K562 (cell line): ENCODE data around the gene ATP5F1A. TPM values are rescaled to one million over a fixed set of nuclear protein-coding genes. Genes with fewer than 3 reads are reported as not detected.

Experiments used
- CXXC5 ChIP-seq: fragments of 250-450 bp; sonication (Bioruptor Pico); IDR thresholded peaks from 2 replicates; pipeline ENCODE4 v1.8.0; 2022; ENCODE audit warnings: inconsistent platforms, mild to moderate bottlenecking, moderate library complexity
- GABPB2 ChIP-seq: fragments of 250-450 bp; sonication (Bioruptor Pico); conservative IDR thresholded peaks from 2 replicates; pipeline ENCODE4 v1.5.1; 2021; ENCODE audit warnings: mild to moderate bottlenecking
- GTF2B ChIP-seq: IDR thresholded peaks from 2 replicates; pipeline ENCODE4 v1.6.1; 2011; ENCODE audit not compliant: insufficient read length; ENCODE audit errors: extremely low read depth
- MCM2 ChIP-seq: fragments of 450-650 bp; IDR thresholded peaks from 2 replicates; pipeline ENCODE4 v1.6.1; 2017; ENCODE audit warnings: low read depth, mild to moderate bottlenecking
- NRF1 ChIP-seq, 2 experiments: fragments of 450-650 bp; IDR thresholded peaks in 1 of 2; conservative IDR thresholded peaks in 1 of 2; 2 replicates each; pipeline ENCODE4 v1.6.1; 2014; ENCODE audit warnings: mild to moderate bottlenecking in 2 of 2
- POLR2A ChIP-seq: fragments of 450-650 bp; conservative IDR thresholded peaks from 2 replicates; pipeline ENCODE4 v1.6.1; 2016
- RBFOX2 ChIP-seq: fragments of 200-400 bp; formaldehyde crosslinking; IDR thresholded peaks from 2 replicates; pipeline ENCODE4 v1.6.1; 2017; ENCODE audit warnings: low read depth, mild to moderate bottlenecking, low read length, moderate library complexity
- SIN3B ChIP-seq: fragments of 450-650 bp; IDR thresholded peaks from 2 replicates; pipeline ENCODE4 v1.6.1; 2017; ENCODE audit warnings: low read depth, mild to moderate bottlenecking, moderate library complexity
- SRSF9 ChIP-seq: fragments of 200-400 bp; formaldehyde crosslinking; IDR thresholded peaks from 2 replicates; pipeline ENCODE4 v1.6.1; 2017; ENCODE audit warnings: low read depth, low read length, borderline replicate concordance
- YY1 ChIP-seq, 3 experiments: IDR thresholded peaks; 2 replicates each; pipeline ENCODE4 v1.6.1; 2011; ENCODE audit warnings: low read length in 2 of 3, mild to moderate bottlenecking in 2 of 3, moderate library complexity in 2 of 3, borderline replicate concordance in 1 of 3, control low read depth in 1 of 3, low read depth in 1 of 3; ENCODE audit not compliant: insufficient read depth in 3 of 3, insufficient replicate concordance in 2 of 3, control insufficient read depth in 1 of 3, insufficient read length in 1 of 3; ENCODE audit errors: extremely low read depth in 1 of 3
- ZNF143 ChIP-seq: sonication (generic); formaldehyde crosslinking; IDR thresholded peaks from 2 replicates; pipeline ENCODE4 v1.9.0; 2022; ENCODE audit warnings: mild to moderate bottlenecking, missing genetic modification reagents
- ZNF263 ChIP-seq: sonication (generic); formaldehyde crosslinking; IDR thresholded peaks from 2 replicates; pipeline ENCODE4 v1.8.0; 2022; ENCODE audit warnings: mild to moderate bottlenecking, missing genetic modification reagents, borderline replicate concordance
- ZNF318 ChIP-seq, 2 experiments: fragments of 450-650 bp; IDR thresholded peaks; 2 replicates each; pipeline ENCODE4 v1.6.1; 2016; ENCODE audit warnings: mild to moderate bottlenecking in 2 of 2, borderline replicate concordance in 1 of 2, low read depth in 1 of 2, moderate library complexity in 1 of 2
- ZNF551 ChIP-seq: fragments of 250-450 bp; sonication (Bioruptor Pico); IDR thresholded peaks from 2 replicates; pipeline ENCODE4 v1.5.0; 2021; ENCODE audit warnings: mild to moderate bottlenecking, moderate library complexity
- polyA plus RNA-seq, 8 experiments: library from polyadenylated mRNA; depleted of rRNA in 4 of 8; stranded (reverse) in 5 of 8; unstranded in 3 of 8; fragments of >200 nt; fragmentation: Nextera tagmentation in 2 of 8; fragmentation: Illumina TruSeq in 1 of 8; extraction: Ambion mirVana in 2 of 8; extraction: Trizol in 1 of 8; gene quantifications; 2 replicates each; pipeline versions ENCODE4 v1.2.1 to v1.2.3, GENCODE V29; 2011 to 2014; ENCODE audit warnings: inconsistent platforms in 1 of 8, missing spikeins in 1 of 8
- total RNA-seq, 7 experiments: library from RNA; depleted of rRNA in 6 of 7; stranded (reverse); fragments of >200 nt in 6 of 7; fragmentation: Illumina TruSeq in 2 of 7; extraction: Trizol in 2 of 7; gene quantifications; 2 replicates each; pipeline versions ENCODE4 v1.2.1 to v1.2.3, GENCODE V29; 2011 to 2021; ENCODE audit warnings: low replicate concordance in 1 of 7
- TF ChIP-seq, protein P1 (sequence below): fragments of 450-650 bp; formaldehyde crosslinking; IDR thresholded peaks from 2 replicates; pipeline ENCODE4 v1.4.0; 2022; ENCODE audit warnings: missing genetic modification characterization

Gene ATP5F1A
- total and polyA plus RNA-seq, 9 of the 15 experiments (the other 6 are each of a cell fraction or from before 2014, with no cell fraction given): 377 to 762 (median 490) TPM

DNA sequence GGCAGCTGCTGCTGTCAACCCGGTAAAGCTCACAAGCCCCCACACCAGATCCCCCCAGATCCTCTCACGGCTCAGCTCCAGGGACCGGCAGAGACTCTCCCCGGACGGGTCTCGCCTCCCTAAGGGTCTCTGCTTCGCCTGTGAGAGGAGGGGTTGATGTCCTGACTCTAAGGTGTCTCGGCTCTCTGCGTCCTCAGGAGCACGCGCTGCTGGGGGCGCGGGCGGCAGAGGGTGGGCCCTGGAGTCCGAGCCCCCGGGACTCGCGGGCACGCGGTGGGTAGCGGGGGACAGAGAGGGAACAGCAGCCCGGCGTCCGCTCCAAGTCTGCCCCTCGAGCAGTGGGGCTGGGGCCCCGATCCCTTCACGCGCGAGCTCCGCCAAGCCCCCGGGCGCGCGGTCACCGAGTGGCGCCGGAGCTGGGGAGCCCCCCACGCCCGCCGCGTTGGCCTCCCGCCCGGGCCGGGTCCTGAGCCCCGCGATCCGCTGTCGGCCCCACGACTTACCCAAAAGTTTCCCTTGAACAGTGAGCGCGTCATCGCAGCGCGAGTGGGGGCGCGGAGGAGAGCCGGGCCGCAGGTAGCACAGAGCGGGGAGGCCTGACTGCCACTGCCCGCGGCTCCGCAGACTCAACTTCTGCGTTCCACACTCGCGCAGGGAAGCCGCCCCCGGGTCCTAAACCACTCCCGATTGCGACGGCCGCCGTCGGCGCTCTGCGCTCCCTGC lies 26.3 kb downstream of the ATP5F1A start, which contains the start of gene PSTPIP2 (continued):
- TF ChIP-seq ZNF318 (IDR thresholded peaks at IDR 0.05; ENCODE audit: borderline replicate concordance in 1 of 2, low read depth in 1 of 2) (no peak), YY1 (IDR thresholded peaks at IDR 0.05; ENCODE audit: borderline replicate concordance in 1 of 3, control insufficient read depth in 1 of 3, extremely low read depth in 1 of 3, insufficient read depth in 3 of 3, insufficient read length in 1 of 3, insufficient replicate concordance in 2 of 3, low read depth in 1 of 3, low read length in 2 of 3) (peak in 2 of 3 experiments; percentile 37 to 42), MCM2 (no peak), ZNF263 (CRISPR knock-in tag) (no peak), RBFOX2 (peak; percentile 84), GABPB2 (CRISPR knock-in tag) (no peak), CXXC5 (CRISPR knock-in tag) (peak; percentile 87), POLR2A (peak; percentile 66), NRF1 (conservative IDR thresholded peaks at IDR 0.05 in 1 of 2, IDR thresholded peaks at IDR 0.05 in 1 of 2) (peak; percentile 74 to 77), SIN3B (no peak), SRSF9 (no peak), GTF2B (no peak), ZNF143 (CRISPR knock-in tag) (no peak), ZNF551 (CRISPR knock-in tag) (no peak)
- TF ChIP-seq, protein P1, sequence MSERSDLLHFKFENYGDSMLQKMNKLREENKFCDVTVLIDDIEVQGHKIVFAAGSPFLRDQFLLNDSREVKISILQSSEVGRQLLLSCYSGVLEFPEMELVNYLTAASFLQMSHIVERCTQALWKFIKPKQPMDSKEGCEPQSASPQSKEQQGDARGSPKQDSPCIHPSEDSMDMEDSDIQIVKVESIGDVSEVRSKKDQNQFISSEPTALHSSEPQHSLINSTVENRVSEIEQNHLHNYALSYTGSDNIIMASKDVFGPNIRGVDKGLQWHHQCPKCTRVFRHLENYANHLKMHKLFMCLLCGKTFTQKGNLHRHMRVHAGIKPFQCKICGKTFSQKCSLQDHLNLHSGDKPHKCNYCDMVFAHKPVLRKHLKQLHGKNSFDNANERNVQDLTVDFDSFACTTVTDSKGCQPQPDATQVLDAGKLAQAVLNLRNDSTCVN (CRISPR knock-in tag): no peak
